DND-41 (cell line): ENCODE measurements around the gene MGAT5.

Source experiments
- CTCF ChIP-seq: IDR thresholded peaks from 2 replicates; pipeline ENCODE4 v1.5.1; 2012; ENCODE audit warnings: borderline replicate concordance, low read length, moderate library complexity, mild to moderate bottlenecking; ENCODE audit not compliant: poor library complexity, severe bottlenecking; ENCODE audit errors: extremely low read depth
- EZH2 ChIP-seq: IDR thresholded peaks from 3 replicates; pipeline ENCODE4 v1.6.1; 2012; ENCODE audit warnings: borderline replicate concordance, low read depth, mild to moderate bottlenecking, moderate library complexity, low read length, inconsistent platforms; ENCODE audit not compliant: severe bottlenecking

DNA sequence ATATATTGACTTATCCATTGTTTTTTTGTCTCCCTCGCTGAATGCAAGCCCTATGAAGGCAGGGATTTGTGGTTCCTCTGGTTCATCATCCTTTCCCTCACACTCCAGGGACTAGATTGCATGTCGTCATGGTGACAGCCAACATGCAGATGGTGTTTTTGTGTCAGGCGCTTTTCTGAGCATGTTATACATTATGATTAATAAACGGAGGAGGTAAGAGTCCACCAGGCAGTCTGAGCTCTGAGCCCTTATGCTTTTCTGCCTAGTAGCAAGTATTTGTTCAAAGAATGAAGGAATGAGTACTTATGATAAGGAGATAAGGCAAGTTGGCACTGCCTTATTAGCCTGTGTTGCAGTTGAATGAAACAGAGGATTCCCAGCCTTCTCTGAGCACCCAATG is 181.6 kb downstream of the MGAT5 start:
- no peak for TF ChIP-seq CTCF
- no peak for TF ChIP-seq EZH2
